Measurements from ENCODE around the gene BCCIP.

The BCCIP gene

DNA sequence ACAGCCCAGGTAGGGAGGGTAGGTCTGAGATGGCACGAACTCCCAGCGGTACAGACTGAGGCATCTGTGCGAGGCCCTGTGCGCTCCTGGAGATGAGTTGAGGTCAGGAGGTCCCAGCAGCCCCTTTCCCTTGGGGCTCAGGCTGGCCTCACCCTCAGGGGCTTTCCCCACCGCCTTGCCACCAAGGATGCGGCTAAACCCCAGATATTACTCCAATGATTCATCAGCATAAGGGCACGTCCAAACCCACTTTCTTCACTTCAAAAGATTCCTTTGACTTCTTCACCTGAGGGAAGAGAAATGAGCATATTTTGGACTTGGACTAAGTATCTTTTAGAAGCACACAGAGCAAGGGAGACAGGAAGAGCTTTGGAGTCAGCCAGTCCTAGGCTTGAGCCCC lies 20.6 kb upstream of the BCCIP start:
- Histone ChIP-seq H3K9ac (ENCODE audit: low read length) (no peak overlapping the region), H3K4me1 (ENCODE audit: control insufficient read depth, insufficient read depth, low read length) (no peaks in the 10 kb centered on the region), H3K27me3 (ENCODE audit: control insufficient read depth, insufficient read depth, low read length) (no peaks in the 10 kb centered on the region), H3K27ac (ENCODE audit: low read depth, low read length) (no peak overlapping the region), H3K4me3 (ENCODE audit: low read length) (no peak overlapping the region), H3K36me3 (ENCODE audit: control insufficient read depth, insufficient read depth, low read length) (peaks cover 5% of the 10 kb centered on the region)

DNA sequence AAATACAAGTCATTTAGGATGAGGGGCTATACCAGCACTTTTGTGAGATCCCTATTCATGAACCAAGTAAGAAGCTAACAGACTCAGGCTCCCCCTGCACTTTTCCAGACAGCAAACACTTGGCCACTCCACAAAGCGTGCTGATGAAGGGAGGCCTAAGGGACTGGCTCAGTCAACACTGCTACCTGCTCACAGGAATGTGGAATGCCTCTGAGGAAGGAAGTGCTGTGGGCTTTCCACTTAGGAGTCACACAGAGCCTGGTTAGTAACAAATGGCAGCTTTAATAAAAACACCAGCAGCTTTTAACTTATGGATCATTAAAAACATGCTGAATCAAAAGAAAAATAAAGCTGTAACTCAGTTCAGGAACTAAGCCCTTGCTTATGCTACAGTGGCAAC lies 15.3 kb upstream of the BCCIP start:
- H3K4me1 ChIP-seq (ENCODE audit: control insufficient read depth, insufficient read depth, low read length), result no peaks in the 10 kb centered on the region
- no peak overlapping the region for H3K4me3 ChIP-seq (ENCODE audit: low read length)
- H3K27ac ChIP-seq (ENCODE audit: low read depth, low read length), result no peak overlapping the region
- no peaks in the 10 kb centered on the region for H3K27me3 ChIP-seq (ENCODE audit: control insufficient read depth, insufficient read depth, low read length)
- peaks cover 14% of the 10 kb centered on the region for H3K36me3 ChIP-seq (ENCODE audit: control insufficient read depth, insufficient read depth, low read length)
- no peak overlapping the region for H3K9ac ChIP-seq (ENCODE audit: low read length)

- no peak overlapping the region for H3K27ac ChIP-seq (ENCODE audit: low read depth, low read length)
These were observed 12.1 kb upstream of the BCCIP start for GRCh38 chr10:125811251-125811650.

GRCh38 chr10:125812128-125812750 lies 11.1 kb upstream of the BCCIP start:
- Histone ChIP-seq H3K27ac (ENCODE audit: low read depth, low read length) (no peak overlapping the region), H3K4me1 (ENCODE audit: control insufficient read depth, insufficient read depth, low read length) (no peaks in the 10 kb centered on the region), H3K9ac (ENCODE audit: low read length) (no peak overlapping the region), H3K4me3 (ENCODE audit: low read length) (no peak overlapping the region), H3K36me3 (ENCODE audit: control insufficient read depth, insufficient read depth, low read length) (peaks cover 24% of the 10 kb centered on the region), H3K27me3 (ENCODE audit: control insufficient read depth, insufficient read depth, low read length) (no peaks in the 10 kb centered on the region)

More at GRCh38 chr10:125811251-125811650, 12.1 kb upstream of the BCCIP start:
- Histone ChIP-seq H3K9ac (ENCODE audit: low read length) (no peak overlapping the region), H3K4me3 (ENCODE audit: low read length) (no peak overlapping the region), H3K4me1 (ENCODE audit: control insufficient read depth, insufficient read depth, low read length) (no peaks in the 10 kb centered on the region), H3K36me3 (ENCODE audit: control insufficient read depth, insufficient read depth, low read length) (peaks cover 29% of the 10 kb centered on the region), H3K27me3 (ENCODE audit: control insufficient read depth, insufficient read depth, low read length) (no peaks in the 10 kb centered on the region)

DNA sequence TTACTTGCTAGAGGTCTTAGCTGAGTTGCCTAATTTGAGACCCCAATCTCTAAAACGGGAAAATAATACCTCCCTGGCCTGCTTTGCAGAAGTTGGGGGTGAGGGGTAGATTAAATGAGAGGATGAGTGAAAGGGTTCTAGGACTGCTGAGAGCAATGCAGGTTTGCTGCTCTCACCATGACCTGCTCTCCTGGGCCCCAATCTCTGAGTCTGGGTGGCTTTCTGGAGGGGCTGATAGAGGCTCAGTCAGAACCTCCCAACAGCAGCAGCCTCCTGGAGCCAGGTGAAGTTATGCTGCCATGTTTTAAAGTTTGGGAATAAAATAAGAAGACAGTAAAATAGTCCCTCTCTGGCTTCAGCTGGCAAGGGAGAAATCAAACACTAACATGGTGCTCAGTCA lies 7.6 kb upstream of the BCCIP start:
- Histone ChIP-seq H3K27me3 (ENCODE audit: control insufficient read depth, insufficient read depth, low read length) (no peaks in the 10 kb centered on the region), H3K4me3 (ENCODE audit: low read length) (no peak overlapping the region), H3K4me1 (ENCODE audit: control insufficient read depth, insufficient read depth, low read length) (no peaks in the 10 kb centered on the region), H3K27ac (ENCODE audit: low read depth, low read length) (no peak overlapping the region), H3K9ac (ENCODE audit: low read length) (no peak overlapping the region), H3K36me3 (ENCODE audit: control insufficient read depth, insufficient read depth, low read length) (peaks cover 19% of the 10 kb centered on the region)

- Histone ChIP-seq H3K27ac (ENCODE audit: low read depth, low read length) (no peak overlapping the region), H3K4me3 (ENCODE audit: low read length) (no peak overlapping the region), H3K27me3 (ENCODE audit: control insufficient read depth, insufficient read depth, low read length) (no peaks in the 10 kb centered on the region), H3K9ac (ENCODE audit: low read length) (no peak overlapping the region), H3K36me3 (ENCODE audit: control insufficient read depth, insufficient read depth, low read length) (peaks cover 16% of the 10 kb centered on the region), H3K4me1 (ENCODE audit: control insufficient read depth, insufficient read depth, low read length) (no peaks in the 10 kb centered on the region)
These were observed 6.8 kb upstream of the BCCIP start for GRCh38 chr10:125816548-125816947.

DNA sequence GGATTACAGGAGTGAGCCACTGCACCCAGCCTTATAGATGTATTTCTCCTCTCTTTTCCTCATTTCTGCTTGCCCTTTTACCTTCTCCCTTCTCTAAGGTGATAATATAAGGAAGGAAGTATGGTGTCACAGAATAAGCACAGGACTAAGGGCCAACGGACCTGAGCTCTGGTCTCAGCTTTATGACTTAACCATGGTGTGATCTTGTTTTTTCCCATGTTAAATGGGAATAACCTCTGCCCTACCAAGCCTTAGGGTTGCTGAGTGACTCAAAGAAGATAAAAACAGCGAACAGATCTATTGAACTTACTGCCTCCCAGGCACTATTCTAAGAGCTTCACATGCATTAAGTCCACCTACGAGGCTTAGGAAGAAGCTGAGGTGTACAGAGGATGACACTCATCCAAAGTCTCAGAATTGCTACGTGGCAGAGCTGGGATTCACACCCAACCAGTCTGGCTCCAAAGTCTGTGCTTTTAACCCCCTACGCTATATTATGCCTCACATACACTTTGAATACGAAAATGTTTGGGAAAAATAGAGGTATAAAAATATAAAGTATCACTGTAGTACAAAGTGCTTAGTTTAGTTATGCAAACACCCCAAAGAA lies 5.9 kb upstream of the BCCIP start:
- Histone ChIP-seq H3K9ac (ENCODE audit: low read length) (no peak overlapping the region), H3K36me3 (ENCODE audit: control insufficient read depth, insufficient read depth, low read length) (peaks cover 16% of the 10 kb centered on the region), H3K27ac (ENCODE audit: low read depth, low read length) (no peak overlapping the region), H3K4me3 (ENCODE audit: low read length) (no peak overlapping the region), H3K27me3 (ENCODE audit: control insufficient read depth, insufficient read depth, low read length) (no peaks in the 10 kb centered on the region), H3K4me1 (ENCODE audit: control insufficient read depth, insufficient read depth, low read length) (no peaks in the 10 kb centered on the region)

- H3K36me3 ChIP-seq (ENCODE audit: control insufficient read depth, insufficient read depth, low read length), result peaks cover 3% of the 10 kb centered on the region
- no peak overlapping the region for H3K27ac ChIP-seq (ENCODE audit: low read depth, low read length)
- H3K4me1 ChIP-seq (ENCODE audit: control insufficient read depth, insufficient read depth, low read length), result peaks cover 10% of the 10 kb centered on the region
- H3K9ac ChIP-seq (ENCODE audit: low read length), result no peak overlapping the region
- no peak overlapping the region for H3K4me3 ChIP-seq (ENCODE audit: low read length)
- no peaks in the 10 kb centered on the region for H3K27me3 ChIP-seq (ENCODE audit: control insufficient read depth, insufficient read depth, low read length)
These were observed 2.6 kb upstream of the BCCIP start for GRCh38 chr10:125820701-125821100.

DNA sequence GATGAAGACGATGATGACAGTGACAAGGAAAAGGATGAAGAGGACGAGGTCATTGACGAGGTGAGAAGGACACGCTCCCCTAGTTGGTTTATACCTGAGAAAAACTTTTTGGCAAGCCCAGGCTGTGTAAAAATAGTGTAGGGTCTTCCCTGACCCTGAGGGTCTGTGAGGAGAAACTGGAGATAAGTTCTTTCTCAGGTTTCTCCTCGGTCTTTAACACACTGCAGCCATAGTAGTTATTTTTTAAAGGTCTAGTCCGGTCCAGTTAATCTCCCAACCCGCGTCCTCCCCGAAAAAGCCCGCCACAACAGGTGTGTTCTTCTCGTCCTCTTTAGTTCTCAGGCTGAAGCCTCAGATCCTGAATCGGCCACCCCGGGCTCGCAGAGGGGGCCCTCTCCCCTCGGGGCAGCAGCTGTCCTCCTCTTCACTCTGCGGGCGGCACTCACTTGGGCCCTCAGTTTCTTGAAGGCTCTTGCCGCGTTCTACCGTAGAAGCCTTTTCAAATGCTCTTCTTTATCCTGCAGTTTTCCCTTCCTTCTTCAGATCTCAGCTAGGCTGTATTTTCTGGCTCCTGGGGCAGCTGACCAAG lies 411 bp downstream of the BCCIP start:
- Histone ChIP-seq H3K9ac (ENCODE audit: low read length) (peak overlapping the region; percentile 64), H3K27ac (ENCODE audit: low read depth, low read length) (peak overlapping the region; percentile 91)

DNA sequence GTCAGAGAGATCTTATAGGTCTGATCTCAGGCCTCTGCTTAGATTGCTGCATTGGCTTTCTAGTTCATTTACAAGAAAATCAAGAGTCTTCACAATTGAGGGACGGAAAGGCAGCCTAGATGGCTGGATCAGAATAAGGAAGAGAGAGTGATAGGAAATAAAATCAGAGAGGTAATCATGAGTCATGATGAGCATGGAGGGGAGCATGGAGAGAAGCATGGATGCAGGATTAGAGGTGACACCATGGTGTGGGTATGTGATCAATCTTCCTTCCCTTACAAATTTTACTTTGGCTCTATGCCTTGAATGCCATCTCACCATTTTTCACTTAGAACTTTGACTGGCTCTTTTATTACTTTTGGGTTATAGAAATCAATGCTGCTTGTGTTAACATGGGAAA lies 1.4 kb downstream of the BCCIP start:
- no peaks in the 10 kb centered on the region for H3K27me3 ChIP-seq (ENCODE audit: control insufficient read depth, insufficient read depth, low read length)
- no peak overlapping the region for H3K9ac ChIP-seq (ENCODE audit: low read length)
- H3K4me3 ChIP-seq (ENCODE audit: low read length), result peak overlapping the region; percentile 99
- H3K27ac ChIP-seq (ENCODE audit: low read depth, low read length), result no peak overlapping the region
- H3K36me3 ChIP-seq (ENCODE audit: control insufficient read depth, insufficient read depth, low read length), result peaks cover 14% of the 10 kb centered on the region
- peaks cover 12% of the 10 kb centered on the region for H3K4me1 ChIP-seq (ENCODE audit: control insufficient read depth, insufficient read depth, low read length)

More for the DNA sequence above, 411 bp downstream of the BCCIP start:
- Histone ChIP-seq H3K27me3 (ENCODE audit: control insufficient read depth, insufficient read depth, low read length) (no peaks in the 10 kb centered on the region), H3K36me3 (ENCODE audit: control insufficient read depth, insufficient read depth, low read length) (peaks cover 5% of the 10 kb centered on the region), H3K4me1 (ENCODE audit: control insufficient read depth, insufficient read depth, low read length) (peaks cover 12% of the 10 kb centered on the region), H3K4me3 (ENCODE audit: low read length) (peak overlapping the region; percentile 99)

DNA sequence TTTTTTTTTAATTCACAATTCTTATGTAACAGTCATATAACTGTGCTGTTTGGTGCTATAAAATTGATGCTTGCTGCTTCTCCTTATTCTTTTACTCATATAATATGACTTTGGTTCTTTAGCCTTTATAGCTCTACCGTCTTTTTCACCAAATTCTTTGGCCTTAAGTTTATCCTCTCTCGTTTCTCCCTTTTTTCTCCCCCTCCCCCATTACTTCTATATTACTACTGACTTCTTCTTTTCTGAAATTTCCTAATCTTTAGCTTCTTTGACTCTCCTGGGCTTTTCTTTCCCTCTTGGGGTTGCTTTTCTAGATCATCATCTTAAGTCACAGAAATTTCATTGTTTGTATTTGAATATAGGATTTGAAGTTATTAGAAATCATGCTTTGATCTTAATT lies 3.8 kb downstream of the BCCIP start:
- peaks cover 25% of the 10 kb centered on the region for H3K36me3 ChIP-seq (ENCODE audit: control insufficient read depth, insufficient read depth, low read length)
- H3K27me3 ChIP-seq (ENCODE audit: control insufficient read depth, insufficient read depth, low read length), result no peaks in the 10 kb centered on the region
- H3K9ac ChIP-seq (ENCODE audit: low read length), result no peak overlapping the region
- H3K4me1 ChIP-seq (ENCODE audit: control insufficient read depth, insufficient read depth, low read length), result peaks cover 12% of the 10 kb centered on the region
- no peak overlapping the region for H3K27ac ChIP-seq (ENCODE audit: low read depth, low read length)
- no peak overlapping the region for H3K4me3 ChIP-seq (ENCODE audit: low read length)

GRCh38 chr10:125828311-125828710 lies 5.0 kb downstream of the BCCIP start:
- H3K9ac ChIP-seq (ENCODE audit: low read length), result no peak overlapping the region
- peaks cover 35% of the 10 kb centered on the region for H3K36me3 ChIP-seq (ENCODE audit: control insufficient read depth, insufficient read depth, low read length)

GRCh38 chr10:125836746-125837145 lies 13.4 kb downstream of the BCCIP start:
- no peak overlapping the region for H3K9ac ChIP-seq (ENCODE audit: low read length)
- H3K4me1 ChIP-seq (ENCODE audit: control insufficient read depth, insufficient read depth, low read length), result no peaks in the 10 kb centered on the region
- H3K27me3 ChIP-seq (ENCODE audit: control insufficient read depth, insufficient read depth, low read length), result no peaks in the 10 kb centered on the region
- H3K4me3 ChIP-seq (ENCODE audit: low read length), result no peak overlapping the region
- H3K27ac ChIP-seq (ENCODE audit: low read depth, low read length), result no peak overlapping the region
- H3K36me3 ChIP-seq (ENCODE audit: control insufficient read depth, insufficient read depth, low read length), result peaks cover 49% of the 10 kb centered on the region

More at GRCh38 chr10:125828311-125828710, 5.0 kb downstream of the BCCIP start:
- Histone ChIP-seq H3K4me3 (ENCODE audit: low read length) (no peak overlapping the region), H3K4me1 (ENCODE audit: control insufficient read depth, insufficient read depth, low read length) (peaks cover 12% of the 10 kb centered on the region), H3K27ac (ENCODE audit: low read depth, low read length) (no peak overlapping the region), H3K27me3 (ENCODE audit: control insufficient read depth, insufficient read depth, low read length) (no peaks in the 10 kb centered on the region)

Measured in rectal smooth muscle tissue (tissue), 1 donor.